GM06990 (cell line): ENCODE measurements around the gene RNF19B.

Experiments
- DNase-seq: peaks from one replicate; pipeline ENCODE4 v3.0.0-alpha.2; 2011; ENCODE audit not compliant: insufficient read length; ENCODE audit errors: extremely low read depth
- H3K27me3 ChIP-seq: replicated peaks from 2 replicates; pipeline ENCODE4 v1.6.0; 2011; ENCODE audit warnings: low read length; ENCODE audit not compliant: control insufficient read depth, insufficient read depth
- H3K36me3 ChIP-seq: 2 replicates; pipeline ENCODE4 v1.5.1; 2011; ENCODE audit warnings: low read length; ENCODE audit not compliant: control insufficient read depth, insufficient read depth
- H3K4me3 ChIP-seq: replicated peaks from 2 replicates; pipeline ENCODE4 v1.5.1; 2011; ENCODE audit warnings: low read depth, mild to moderate bottlenecking, control low read depth, low read length
- CTCF ChIP-seq: IDR thresholded peaks from 2 replicates; pipeline ENCODE4 v1.5.1; 2011; ENCODE audit warnings: low read length, control low read depth, mild to moderate bottlenecking, inconsistent platforms; ENCODE audit not compliant: insufficient read depth, poor library complexity, severe bottlenecking

RNF19B gene

GRCh38 chr1:32903991-32904785 is 60.4 kb downstream of the RNF19B start:
- DNase-seq, result no peak
- TF ChIP-seq CTCF, result no peak
- Histone ChIP-seq H3K36me3 (no peaks in the 10 kb centered on the region), H3K27me3 (peaks cover 5% of the 10 kb centered on the region), H3K4me3 (no peak overlapping the region)

GRCh38 chr1:32902535-32902920 is 62.1 kb downstream of the RNF19B start:
- H3K4me3 ChIP-seq, result no peak overlapping the region
- no peak for DNase-seq
- H3K36me3 ChIP-seq, result no peaks in the 10 kb centered on the region
- peaks cover 6% of the 10 kb centered on the region for H3K27me3 ChIP-seq
- no peak for TF ChIP-seq CTCF

- no peak for DNase-seq
- no peak for TF ChIP-seq CTCF
These were observed 62.6 kb downstream of the RNF19B start for GRCh38 chr1:32901823-32902534.

GRCh38 chr1:32900956-32901822 is 63.4 kb downstream of the RNF19B start, which contains the start of gene TMEM54:
TMEM54 (minus strand) TSS chr1:32901389; CDS start chr1:32901238, 151 bp downstream.
- DNase-seq, result no peak
- Histone ChIP-seq H3K27me3 (peaks cover 6% of the 10 kb centered on the region), H3K36me3 (no peaks in the 10 kb centered on the region), H3K4me3 (peak within 1 kb of the TSS; percentile 46)
- TF ChIP-seq CTCF, result peak; percentile 3

More at GRCh38 chr1:32901823-32902534, 62.6 kb downstream of the RNF19B start:
- Histone ChIP-seq H3K36me3 (no peaks in the 10 kb centered on the region), H3K4me3 (peak overlapping the region; percentile 43), H3K27me3 (peaks cover 6% of the 10 kb centered on the region)

GRCh38 chr1:32900371-32900955 is 64.1 kb downstream of the RNF19B start:
- Histone ChIP-seq H3K36me3 (no peaks in the 10 kb centered on the region), H3K4me3 (no peak overlapping the region; the same call in 1 of the 2 replicates), H3K27me3 (peaks cover 6% of the 10 kb centered on the region)
- no peak for TF ChIP-seq CTCF
- DNase-seq, result no peak
